Adrenal gland (tissue), 5 donors: Measurements from ENCODE around the gene DHRS13.
A peak's percentile ranks its signal among the peaks of the same experiment; 100 is the strongest.

Experiments
- POLR2A ChIP-seq, 2 donors: fragments of 450-650 bp; IDR thresholded peaks; one replicate each; pipeline ENCODE4 v1.6.1; 2017; ENCODE audit warnings: antibody characterized with exemption in 2 of 2, mild to moderate bottlenecking in 2 of 2, moderate library complexity in 1 of 2
- TF ChIP-seq, protein P1 (sequence below), 6 experiments: fragments of 450-650 bp in 4 of 6; fragments of 200-600 bp in 2 of 6; sonication (generic) in 1 of 6; IDR thresholded peaks; 1 replicate in 5 of 6; 2 replicates in 1 of 6; pipeline versions ENCODE4 v1.5.1 to v1.8.0; 2016 to 2021; ENCODE audit warnings: antibody characterized with exemption in 6 of 6, mild to moderate bottlenecking in 2 of 6, moderate library complexity in 1 of 6
- donor health status: DM: no; HTN: no; CAD: no.

DNA sequence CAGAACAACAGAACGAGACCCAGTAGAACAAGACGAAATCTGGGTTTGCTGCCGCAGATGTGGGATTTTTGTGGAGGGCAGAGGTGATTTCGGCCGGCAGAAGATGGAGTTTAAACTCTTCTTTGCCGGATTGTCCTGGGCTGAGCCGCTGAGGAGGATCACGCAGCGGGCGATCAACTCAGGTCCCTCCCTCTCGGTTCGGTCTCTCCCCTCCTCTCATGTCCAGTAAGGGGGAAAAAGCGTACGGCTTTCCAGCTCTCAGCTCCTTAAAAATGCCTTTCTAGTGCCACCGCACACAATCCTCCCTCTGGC lies 46.0 kb upstream of the DHRS13 start:
- TF ChIP-seq, protein P1, sequence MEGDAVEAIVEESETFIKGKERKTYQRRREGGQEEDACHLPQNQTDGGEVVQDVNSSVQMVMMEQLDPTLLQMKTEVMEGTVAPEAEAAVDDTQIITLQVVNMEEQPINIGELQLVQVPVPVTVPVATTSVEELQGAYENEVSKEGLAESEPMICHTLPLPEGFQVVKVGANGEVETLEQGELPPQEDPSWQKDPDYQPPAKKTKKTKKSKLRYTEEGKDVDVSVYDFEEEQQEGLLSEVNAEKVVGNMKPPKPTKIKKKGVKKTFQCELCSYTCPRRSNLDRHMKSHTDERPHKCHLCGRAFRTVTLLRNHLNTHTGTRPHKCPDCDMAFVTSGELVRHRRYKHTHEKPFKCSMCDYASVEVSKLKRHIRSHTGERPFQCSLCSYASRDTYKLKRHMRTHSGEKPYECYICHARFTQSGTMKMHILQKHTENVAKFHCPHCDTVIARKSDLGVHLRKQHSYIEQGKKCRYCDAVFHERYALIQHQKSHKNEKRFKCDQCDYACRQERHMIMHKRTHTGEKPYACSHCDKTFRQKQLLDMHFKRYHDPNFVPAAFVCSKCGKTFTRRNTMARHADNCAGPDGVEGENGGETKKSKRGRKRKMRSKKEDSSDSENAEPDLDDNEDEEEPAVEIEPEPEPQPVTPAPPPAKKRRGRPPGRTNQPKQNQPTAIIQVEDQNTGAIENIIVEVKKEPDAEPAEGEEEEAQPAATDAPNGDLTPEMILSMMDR (IDR thresholded peaks at IDR 0.05): peak in 1 of 6 experiments; percentile 18
- TF ChIP-seq POLR2A (IDR thresholded peaks at IDR 0.05): no peak
